NB4 (cell line): ENCODE data around the gene KCNJ14.

Experiments used
- CTCF ChIP-seq: IDR thresholded peaks from one replicate; pipeline ENCODE4 v1.5.1; 2012; ENCODE audit warnings: low read depth, low read length
- MAX ChIP-seq: IDR thresholded peaks from 2 replicates; pipeline ENCODE4 v1.6.1; 2011; ENCODE audit warnings: low read depth, low read length
- MYC ChIP-seq: IDR thresholded peaks from 2 replicates; pipeline ENCODE4 v1.6.1; 2011; ENCODE audit warnings: low read depth, low read length
- POLR2A ChIP-seq: IDR thresholded peaks from 2 replicates; pipeline ENCODE4 v1.6.1; 2011; ENCODE audit warnings: mild to moderate bottlenecking; ENCODE audit not compliant: insufficient read length; ENCODE audit errors: extremely low read depth

GRCh38 chr19:48508729-48509411, 53.5 kb downstream of the KCNJ14 start:
- TF ChIP-seq MYC (no peak), POLR2A (no peak), CTCF (no peak), MAX (no peak)
